ENCODE measurements around the gene UBE2E3. TPM values are rescaled to one million over a fixed set of nuclear protein-coding genes. Genes with fewer than 3 reads are reported as not detected.

Gene UBE2E3
- total and polyA plus RNA-seq, 10 donors, result 29.9 to 66.5 (median 48.4) TPM

GRCh38 chr2:180953550-180953949 lies 26.9 kb upstream of the UBE2E3 start:
- intact Hi-C loops (cut with DNase I; ENCODE audit: low total_unique reads), result no loop called here
- Histone ChIP-seq H3K9me3 (no peaks in the 10 kb centered on the region), H3K27ac (no peak overlapping the region), H3K27me3 (replicated peaks in 1 of 7) (no peaks in the 10 kb centered on the region), H3K36me3 (no peaks in the 10 kb centered on the region), H3K4me1 (no peaks in the 10 kb centered on the region), H3K4me3 (no peak overlapping the region)
- no peak for TF ChIP-seq POLR2AphosphoS5 (IDR thresholded peaks at IDR 0.05)
- no peak for DNase-seq

GRCh38 chr2:180955101-180955500 lies 25.3 kb upstream of the UBE2E3 start:
- H3K27ac ChIP-seq, result no peak overlapping the region
- H3K27me3 ChIP-seq (replicated peaks in 1 of 7), result no peaks in the 10 kb centered on the region
- H3K9me3 ChIP-seq, result no peaks in the 10 kb centered on the region
- H3K4me1 ChIP-seq, result no peaks in the 10 kb centered on the region
- H3K4me3 ChIP-seq, result no peak overlapping the region
- intact Hi-C loops (cut with DNase I; ENCODE audit: low total_unique reads), result no loop called here
- no peak for DNase-seq
- H3K36me3 ChIP-seq, result no peaks in the 10 kb centered on the region
- TF ChIP-seq CTCF (IDR thresholded peaks at IDR 0.05 in 8 of 11, conservative IDR thresholded peaks at IDR 0.05 in 3 of 11) (no peak), POLR2A (IDR thresholded peaks at IDR 0.05) (no peak), POLR2AphosphoS5 (IDR thresholded peaks at IDR 0.05) (no peak)

- Histone ChIP-seq H3K27ac (no peak overlapping the region), H3K36me3 (no peaks in the 10 kb centered on the region), H3K27me3 (replicated peaks in 1 of 7) (no peaks in the 10 kb centered on the region), H3K4me3 (no peak overlapping the region), H3K9me3 (no peaks in the 10 kb centered on the region), H3K4me1 (no peaks in the 10 kb centered on the region)
- no peak for TF ChIP-seq POLR2A (IDR thresholded peaks at IDR 0.05)
- no peak for TF ChIP-seq CTCF (IDR thresholded peaks at IDR 0.05 in 8 of 11, conservative IDR thresholded peaks at IDR 0.05 in 3 of 11)
- no peak for TF ChIP-seq POLR2AphosphoS5 (IDR thresholded peaks at IDR 0.05)
- intact Hi-C loops (cut with DNase I; ENCODE audit: low total_unique reads), result no loop called here
- 68 to 84% (median 76%) methylated on average over 1 of the region's 1 CpG for WGBS, 5 donors
- DNase-seq, result no peak
Measured at GRCh38 chr2:180959787-180960186, 20.6 kb upstream of the UBE2E3 start.

- no peaks in the 10 kb centered on the region for H3K36me3 ChIP-seq
- H3K27ac ChIP-seq, result no peak overlapping the region
- TF ChIP-seq CTCF (IDR thresholded peaks at IDR 0.05 in 8 of 11, conservative IDR thresholded peaks at IDR 0.05 in 3 of 11) (no peak), POLR2AphosphoS5 (IDR thresholded peaks at IDR 0.05) (no peak), POLR2A (IDR thresholded peaks at IDR 0.05) (no peak)
- H3K4me3 ChIP-seq, result no peak overlapping the region
- 86 to 91% (median 89%) methylated on average over 3 of the region's 3 CpGs for WGBS, 5 donors
- H3K9me3 ChIP-seq, result no peaks in the 10 kb centered on the region
- no peak for DNase-seq
- no peaks in the 10 kb centered on the region for H3K4me1 ChIP-seq
- intact Hi-C loops (cut with DNase I; ENCODE audit: low total_unique reads), result no loop called here
- H3K27me3 ChIP-seq (replicated peaks in 1 of 7), result no peaks in the 10 kb centered on the region
Measured at GRCh38 chr2:180960982-180961381, 19.4 kb upstream of the UBE2E3 start.

GRCh38 chr2:180962727-180963314 lies 17.6 kb upstream of the UBE2E3 start:
- no peak for DNase-seq
- Histone ChIP-seq H3K4me1 (no peaks in the 10 kb centered on the region), H3K9me3 (no peaks in the 10 kb centered on the region), H3K36me3 (no peaks in the 10 kb centered on the region), H3K27ac (no peak overlapping the region), H3K4me3 (no peak overlapping the region), H3K27me3 (replicated peaks in 1 of 7) (no peaks in the 10 kb centered on the region)
- no peak for TF ChIP-seq POLR2A (IDR thresholded peaks at IDR 0.05)
- WGBS, 5 donors, result 81 to 92% (median 90%) methylated on average over 4 of the region's 4 CpGs
- intact Hi-C loops (cut with DNase I; ENCODE audit: low total_unique reads), result no loop called here

All from spleen (tissue), 11 donors.